ENCODE measurements around the gene ZNF792.
"Not testable (repeated sequence)": the region's sequence is repeated elsewhere in the genome, so short reads cannot be mapped to it uniquely, and the experiment has no call there.

Gene ZNF792

DNA sequence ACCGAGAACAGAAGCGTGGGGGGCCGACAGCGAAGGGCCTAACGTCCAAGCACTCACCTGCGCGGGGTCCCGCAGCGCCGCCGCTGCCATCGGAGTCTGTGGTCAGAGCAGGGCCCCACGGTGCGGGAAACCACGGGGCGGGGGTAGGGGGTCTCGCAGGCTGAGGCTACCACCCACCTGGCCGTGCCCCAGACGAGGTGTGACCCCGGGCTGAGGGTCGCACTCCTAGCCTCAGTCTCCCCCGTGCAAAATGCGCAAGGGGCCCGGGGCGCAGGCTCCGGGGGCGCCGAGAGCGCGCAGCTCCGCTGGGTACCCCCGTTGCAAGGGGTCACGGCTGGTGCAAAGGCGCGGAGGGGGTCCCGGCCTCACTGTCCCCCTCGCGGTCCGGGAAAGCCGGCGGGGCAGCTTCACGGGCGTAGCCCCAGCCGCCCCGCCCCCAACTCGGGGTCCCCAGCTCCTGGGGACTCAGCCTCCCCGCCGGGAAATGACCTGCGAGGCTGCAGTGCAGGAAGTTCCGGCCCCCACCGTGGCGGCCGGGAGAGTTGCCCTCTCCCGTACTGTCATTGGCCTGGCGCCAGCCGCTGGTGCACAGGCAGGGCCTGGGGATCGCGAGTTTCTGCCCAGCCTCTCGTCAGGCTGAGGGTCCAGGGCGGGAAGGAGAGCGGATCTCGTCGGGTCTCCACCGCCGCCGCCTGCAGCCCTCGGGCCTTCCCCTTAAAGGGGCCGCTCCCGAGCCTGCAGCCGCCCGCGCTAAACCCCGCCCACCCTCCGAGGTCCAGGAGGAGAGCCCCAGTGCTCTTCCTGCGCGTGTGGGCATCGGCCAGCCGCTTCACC, at the start of gene ZNF792:
ZNF792 (minus strand) TSS at position 657 of the 834 bp plus-strand sequence; CDS start at position 90, 567 bp downstream.
- Histone ChIP-seq H3K4me3 (ENCODE audit: low read depth, low read length) (peak within 1 kb of the TSS; percentile 65), H3K27me3 (ENCODE audit: control insufficient read depth, insufficient read depth, low read length) (peaks cover 9% of the 10 kb centered on the region), H3K9ac (ENCODE audit: low read depth, low read length) (peak within 1 kb of the TSS; percentile 20; the same call in 1 of the 2 replicates), H3K4me1 (ENCODE audit: control insufficient read depth, insufficient read depth, low read length) (peaks cover 9% of the 10 kb centered on the region; the same call in 1 of the 2 replicates), H3K27ac (ENCODE audit: low read depth, low read length) (peak within 1 kb of the TSS; percentile 42), H3K9me3 (ENCODE audit: control insufficient read depth, insufficient read depth, low read length) (peaks cover 35% of the 10 kb centered on the region), H3K36me3 (ENCODE audit: control insufficient read depth, insufficient read depth, low read length) (peaks cover 13% of the 10 kb centered on the region)

DNA sequence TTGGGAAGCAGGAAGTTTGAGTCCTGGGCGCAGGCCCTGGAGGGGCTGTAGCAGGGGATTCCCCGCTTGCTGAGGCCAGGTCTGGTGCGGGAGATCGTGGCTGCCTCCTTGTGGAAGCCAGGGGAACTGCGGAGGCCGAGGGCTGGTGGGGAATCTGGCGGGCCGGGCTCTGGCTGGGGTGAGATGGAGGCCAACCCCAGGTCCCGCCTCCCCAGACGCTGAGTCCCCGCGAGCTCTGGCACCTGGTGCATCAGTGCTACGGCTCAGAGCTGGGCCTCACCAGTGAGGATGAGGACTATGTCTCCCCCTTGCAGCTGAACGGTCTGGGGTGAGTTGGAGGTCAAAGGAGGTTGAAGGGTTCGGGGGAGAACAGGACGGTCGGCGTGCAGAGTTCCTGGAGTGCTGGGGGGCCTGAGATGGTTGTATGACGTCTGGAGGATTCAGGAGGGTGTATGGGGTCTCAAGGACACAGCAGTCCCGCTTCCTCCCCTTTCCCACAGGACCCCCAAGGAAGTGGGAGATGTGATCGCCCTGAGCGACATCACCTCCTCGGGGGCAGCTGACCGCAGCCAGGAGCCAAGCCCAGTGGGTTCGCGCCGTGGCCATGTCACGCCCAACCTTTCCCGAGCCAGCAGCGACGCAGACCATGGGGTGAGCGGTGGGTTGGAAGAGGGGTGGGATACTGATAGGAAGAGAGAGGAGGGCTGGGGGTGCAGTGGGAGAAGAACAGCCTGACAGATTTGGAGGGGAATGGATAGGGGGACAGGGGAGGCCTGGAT, 49.2 kb upstream of the ZNF792 start:
- Histone ChIP-seq H3K27ac (ENCODE audit: low read depth, low read length) (no peak overlapping the region), H3K27me3 (ENCODE audit: control insufficient read depth, insufficient read depth, low read length) (no peaks in the 10 kb centered on the region), H3K4me3 (ENCODE audit: low read depth, low read length) (no peak overlapping the region), H3K4me1 (ENCODE audit: control insufficient read depth, insufficient read depth, low read length) (no peaks in the 10 kb centered on the region), H3K36me3 (ENCODE audit: control insufficient read depth, insufficient read depth, low read length) (peaks cover 94% of the 10 kb centered on the region), H3K9me3 (ENCODE audit: control insufficient read depth, insufficient read depth, low read length) (no peaks in the 10 kb centered on the region), H3K9ac (ENCODE audit: low read depth, low read length) (no peak overlapping the region)

DNA sequence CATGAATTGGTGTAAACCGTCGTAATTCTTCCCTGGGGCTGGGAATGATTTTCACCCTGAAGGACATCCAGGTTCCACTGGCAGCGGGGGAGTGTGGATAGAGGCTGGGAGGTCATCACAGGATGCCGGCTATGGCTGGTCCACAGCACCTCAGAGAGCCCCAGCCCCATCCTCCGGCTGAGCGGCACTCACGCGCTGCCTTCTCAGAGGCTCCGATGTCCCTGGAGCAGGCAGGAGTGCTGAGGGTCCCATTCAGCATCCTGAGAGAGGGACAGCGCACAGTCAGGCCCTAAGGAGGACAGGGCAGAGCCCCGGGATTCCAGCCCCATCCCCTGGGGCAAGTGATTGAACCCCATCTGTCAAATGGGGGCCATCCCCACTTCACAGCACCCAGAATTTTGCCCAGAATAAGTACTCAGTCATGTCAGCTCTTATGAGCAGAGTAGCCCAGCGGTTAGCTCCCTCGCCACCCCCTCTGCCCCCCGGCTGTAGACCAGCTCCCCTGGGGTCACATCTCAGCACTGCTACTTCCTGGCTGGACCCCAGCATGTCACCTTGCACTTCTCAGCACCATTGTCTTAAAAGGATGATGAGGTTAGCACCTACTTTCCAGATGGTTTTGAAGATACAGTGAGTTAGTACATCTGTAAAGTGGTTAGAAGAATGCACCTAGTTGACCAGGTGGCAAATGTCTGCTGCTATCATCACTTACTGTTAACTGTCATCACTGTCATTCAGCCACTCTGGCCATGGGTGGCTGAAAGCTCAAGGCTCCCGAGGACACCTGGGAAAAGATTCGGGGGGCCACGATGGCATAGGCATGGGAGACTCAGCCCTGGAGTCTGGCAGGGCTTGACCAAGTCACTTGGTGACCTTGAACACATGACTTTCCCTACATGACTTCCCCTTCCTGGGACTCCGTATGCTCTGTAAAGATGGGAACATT, 48.0 kb upstream of the ZNF792 start:
- Histone ChIP-seq H3K9ac (ENCODE audit: low read depth, low read length) (no peak overlapping the region), H3K27me3 (ENCODE audit: control insufficient read depth, insufficient read depth, low read length) (no peaks in the 10 kb centered on the region), H3K36me3 (ENCODE audit: control insufficient read depth, insufficient read depth, low read length) (peaks cover 83% of the 10 kb centered on the region), H3K4me1 (ENCODE audit: control insufficient read depth, insufficient read depth, low read length) (no peaks in the 10 kb centered on the region), H3K9me3 (ENCODE audit: control insufficient read depth, insufficient read depth, low read length) (no peaks in the 10 kb centered on the region), H3K27ac (ENCODE audit: low read depth, low read length) (no peak overlapping the region), H3K4me3 (ENCODE audit: low read depth, low read length) (no peak overlapping the region)

DNA sequence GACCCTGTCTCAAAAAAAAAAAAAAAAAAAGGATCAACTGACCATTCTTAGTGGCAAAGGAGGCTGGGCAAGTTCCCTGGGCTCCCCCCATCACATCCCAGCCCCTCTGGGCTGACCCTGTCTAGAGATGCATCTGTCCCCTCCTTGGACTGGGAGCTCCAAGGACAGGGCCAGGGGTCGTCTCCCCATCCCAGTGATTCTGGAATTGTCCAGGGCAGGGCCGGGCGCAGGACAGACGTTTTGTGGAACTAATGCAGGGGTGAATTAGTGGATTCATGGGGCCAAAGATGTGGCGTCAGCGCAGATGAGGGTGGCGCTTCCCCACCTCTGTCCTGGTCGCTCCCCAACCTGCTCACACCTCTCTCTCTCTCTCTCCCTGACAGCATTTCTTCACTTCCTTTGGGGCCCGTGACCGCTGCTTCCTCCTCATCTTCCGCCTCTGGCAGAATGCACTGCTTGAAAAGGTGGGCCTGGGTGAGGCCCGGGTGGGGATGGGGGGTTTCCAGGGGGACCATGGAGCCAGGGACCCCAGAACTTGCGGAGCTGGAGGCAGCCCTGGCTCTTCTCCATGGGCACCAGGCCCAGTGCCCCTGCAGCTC, 47.2 kb upstream of the ZNF792 start:
- Histone ChIP-seq H3K9me3 (ENCODE audit: control insufficient read depth, insufficient read depth, low read length) (no peaks in the 10 kb centered on the region), H3K36me3 (ENCODE audit: control insufficient read depth, insufficient read depth, low read length) (peaks cover 85% of the 10 kb centered on the region), H3K9ac (ENCODE audit: low read depth, low read length) (no peak overlapping the region), H3K27ac (ENCODE audit: low read depth, low read length) (no peak overlapping the region), H3K4me1 (ENCODE audit: control insufficient read depth, insufficient read depth, low read length) (no peaks in the 10 kb centered on the region), H3K4me3 (ENCODE audit: low read depth, low read length) (no peak overlapping the region), H3K27me3 (ENCODE audit: control insufficient read depth, insufficient read depth, low read length) (no peaks in the 10 kb centered on the region)

DNA sequence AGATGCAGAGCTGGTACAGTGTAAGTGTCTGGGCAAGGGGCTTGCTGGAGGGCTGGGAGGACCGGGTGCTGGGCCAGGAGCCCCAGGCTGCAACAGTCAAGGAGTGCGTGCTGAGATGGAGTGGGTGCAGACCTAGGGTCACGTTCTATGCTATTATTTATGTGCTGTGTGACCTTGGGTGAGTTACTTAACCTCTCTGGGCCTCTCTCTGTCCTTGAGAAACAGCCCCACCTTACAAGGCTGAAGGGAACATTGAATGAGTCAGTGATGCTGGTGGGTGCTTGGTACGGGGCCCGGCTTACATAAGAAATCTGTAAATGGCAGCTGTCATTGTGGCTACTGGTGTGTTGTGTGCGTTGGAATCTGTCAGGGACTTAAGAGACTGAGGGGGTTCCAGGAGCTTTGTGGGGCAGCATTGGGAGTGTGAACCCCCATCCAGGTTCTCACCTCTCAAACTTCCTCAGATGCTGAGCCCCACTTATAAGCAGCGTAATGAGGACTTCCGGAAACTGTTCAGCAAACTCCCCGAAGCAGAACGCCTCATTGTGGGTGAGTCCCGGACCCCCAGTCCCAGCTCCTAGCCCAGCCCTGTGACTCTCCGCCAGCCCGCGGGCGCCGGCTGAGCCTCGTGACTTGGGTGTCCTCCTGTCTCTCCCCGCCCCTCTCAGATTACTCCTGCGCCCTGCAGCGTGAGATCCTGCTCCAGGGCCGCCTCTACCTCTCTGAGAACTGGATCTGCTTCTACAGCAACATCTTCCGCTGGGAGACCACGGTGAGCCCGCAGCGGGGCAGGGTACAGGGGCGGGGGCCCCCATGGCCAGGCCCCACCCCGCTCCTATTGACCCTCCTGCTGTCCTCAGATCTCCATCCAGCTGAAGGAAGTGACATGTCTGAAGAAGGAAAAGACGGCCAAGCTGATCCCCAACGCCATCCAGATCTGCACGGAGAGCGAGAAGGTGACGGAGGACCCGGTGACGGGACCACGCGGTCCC, 45.7 kb upstream of the ZNF792 start:
- no peak overlapping the region for H3K27ac ChIP-seq (ENCODE audit: low read depth, low read length)
- H3K27me3 ChIP-seq (ENCODE audit: control insufficient read depth, insufficient read depth, low read length) = no peaks in the 10 kb centered on the region
- H3K9ac ChIP-seq (ENCODE audit: low read depth, low read length) = no peak overlapping the region
- peaks cover 80% of the 10 kb centered on the region for H3K36me3 ChIP-seq (ENCODE audit: control insufficient read depth, insufficient read depth, low read length)
- no peak overlapping the region for H3K4me3 ChIP-seq (ENCODE audit: low read depth, low read length)
- no peaks in the 10 kb centered on the region for H3K4me1 ChIP-seq (ENCODE audit: control insufficient read depth, insufficient read depth, low read length)
- H3K9me3 ChIP-seq (ENCODE audit: control insufficient read depth, insufficient read depth, low read length) = no peaks in the 10 kb centered on the region

DNA sequence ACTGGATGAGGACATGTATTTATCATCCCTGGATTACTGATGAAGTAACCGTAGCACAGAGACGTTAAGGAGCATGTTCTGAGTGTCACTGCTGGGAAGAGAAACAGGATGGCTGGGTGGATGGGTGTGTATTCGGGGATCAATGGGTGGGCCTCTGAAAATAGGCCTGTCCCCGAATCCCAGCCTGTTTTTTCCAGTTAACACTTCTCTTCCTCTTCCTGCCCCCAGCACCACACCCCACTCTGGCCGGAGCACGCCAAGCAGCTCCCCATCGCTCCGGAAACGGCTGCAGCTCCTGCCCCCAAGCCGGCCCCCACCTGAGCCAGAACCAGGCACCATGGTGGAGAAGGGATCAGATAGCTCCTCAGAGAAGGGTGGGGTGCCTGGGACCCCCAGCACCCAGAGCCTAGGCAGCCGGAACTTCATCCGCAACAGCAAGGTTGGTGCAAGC, 44.9 kb upstream of the ZNF792 start:
- Histone ChIP-seq H3K9me3 (ENCODE audit: control insufficient read depth, insufficient read depth, low read length) (no peaks in the 10 kb centered on the region), H3K4me3 (ENCODE audit: low read depth, low read length) (no peak overlapping the region), H3K4me1 (ENCODE audit: control insufficient read depth, insufficient read depth, low read length) (no peaks in the 10 kb centered on the region), H3K9ac (ENCODE audit: low read depth, low read length) (no peak overlapping the region), H3K36me3 (ENCODE audit: control insufficient read depth, insufficient read depth, low read length) (peaks cover 79% of the 10 kb centered on the region), H3K27ac (ENCODE audit: low read depth, low read length) (no peak overlapping the region), H3K27me3 (ENCODE audit: control insufficient read depth, insufficient read depth, low read length) (no peaks in the 10 kb centered on the region)

DNA sequence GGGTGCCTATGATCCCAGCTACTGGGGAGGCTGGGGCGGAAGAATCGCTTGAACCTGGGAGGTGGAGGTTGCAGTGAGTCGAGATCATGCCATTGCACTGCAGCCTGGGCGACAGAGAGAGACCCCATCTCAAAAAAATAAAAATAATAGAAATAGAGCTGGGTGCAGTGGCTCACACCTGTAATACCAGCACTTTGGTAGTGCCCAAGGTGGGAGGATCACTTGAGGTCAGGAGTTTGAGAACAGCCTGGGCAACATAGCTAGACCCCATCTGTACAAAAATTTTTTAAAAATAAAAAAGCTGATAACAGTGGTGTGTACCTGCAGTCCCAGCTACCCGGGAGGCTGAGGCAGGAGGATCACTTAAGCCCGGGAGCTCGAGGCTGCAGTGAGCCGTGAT, 43.4 kb upstream of the ZNF792 start:
- not testable (repeated sequence) for H3K4me3 ChIP-seq (ENCODE audit: low read depth, low read length); H3K9me3 ChIP-seq (ENCODE audit: control insufficient read depth, insufficient read depth, low read length); H3K9ac ChIP-seq (ENCODE audit: low read depth, low read length); H3K27ac ChIP-seq (ENCODE audit: low read depth, low read length); H3K27me3 ChIP-seq (ENCODE audit: control insufficient read depth, insufficient read depth, low read length)
- H3K4me1 ChIP-seq (ENCODE audit: control insufficient read depth, insufficient read depth, low read length) = peaks cover 11% of the 10 kb centered on the region
- H3K36me3 ChIP-seq (ENCODE audit: control insufficient read depth, insufficient read depth, low read length) = peaks cover 78% of the 10 kb centered on the region

DNA sequence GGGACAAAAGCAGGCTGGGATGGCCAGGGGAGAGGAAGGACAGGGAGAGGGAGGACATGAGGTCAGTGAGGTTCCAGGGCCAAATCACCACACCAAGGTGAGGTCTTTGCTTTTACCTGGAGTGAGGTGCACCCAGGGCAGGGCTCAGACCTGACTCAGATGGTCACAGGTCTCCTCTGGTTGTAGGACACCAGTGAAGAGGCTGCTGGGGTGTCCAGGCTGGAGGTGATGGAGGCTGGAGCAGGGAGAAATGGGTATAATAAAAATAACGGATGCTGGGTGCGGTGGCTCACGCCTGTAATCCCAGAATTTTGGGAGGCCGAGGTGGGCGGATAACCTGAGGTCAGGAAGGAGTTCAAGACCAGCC, 43.0 kb upstream of the ZNF792 start:
- Histone ChIP-seq H3K4me3 (ENCODE audit: low read depth, low read length) (no peak overlapping the region), H3K27me3 (ENCODE audit: control insufficient read depth, insufficient read depth, low read length) (no peaks in the 10 kb centered on the region), H3K4me1 (ENCODE audit: control insufficient read depth, insufficient read depth, low read length) (peaks cover 11% of the 10 kb centered on the region), H3K9me3 (ENCODE audit: control insufficient read depth, insufficient read depth, low read length) (no peaks in the 10 kb centered on the region), H3K36me3 (ENCODE audit: control insufficient read depth, insufficient read depth, low read length) (peaks cover 77% of the 10 kb centered on the region), H3K27ac (ENCODE audit: low read depth, low read length) (no peak overlapping the region), H3K9ac (ENCODE audit: low read depth, low read length) (no peak overlapping the region)

DNA sequence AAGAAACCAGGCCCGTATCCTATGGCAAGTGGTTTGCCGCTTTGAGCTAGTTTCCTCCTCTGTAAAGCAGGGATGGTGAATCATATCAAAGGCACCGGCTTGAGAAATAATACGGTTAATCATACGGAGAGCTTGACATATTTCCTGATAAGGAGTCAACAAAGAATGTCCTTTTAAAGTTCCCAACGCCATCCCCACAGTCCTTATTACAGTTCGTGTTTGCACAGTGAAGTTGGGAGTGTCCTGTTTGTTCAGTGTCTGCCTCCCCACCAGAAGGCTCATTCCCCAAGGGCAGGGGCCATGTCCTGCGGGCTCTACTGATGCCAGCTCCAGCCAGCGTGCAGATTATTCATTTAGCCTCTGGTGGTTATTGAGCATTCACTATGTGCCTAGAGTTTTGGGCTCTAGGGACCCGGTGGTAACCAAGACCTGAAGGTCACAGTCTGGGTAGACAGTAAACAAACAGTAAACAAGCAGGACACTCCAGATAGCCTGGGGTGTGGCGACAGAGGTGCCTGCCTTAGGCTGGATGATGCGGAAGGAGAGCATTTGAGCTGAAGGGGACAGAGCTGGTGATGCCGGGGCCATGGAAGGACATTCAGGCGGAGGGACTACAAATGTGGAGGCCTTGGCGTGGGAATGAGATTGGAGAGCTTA, 42.4 kb upstream of the ZNF792 start:
- Histone ChIP-seq H3K9ac (ENCODE audit: low read depth, low read length) (no peak overlapping the region), H3K9me3 (ENCODE audit: control insufficient read depth, insufficient read depth, low read length) (no peaks in the 10 kb centered on the region), H3K27ac (ENCODE audit: low read depth, low read length) (no peak overlapping the region), H3K4me3 (ENCODE audit: low read depth, low read length) (no peak overlapping the region), H3K4me1 (ENCODE audit: control insufficient read depth, insufficient read depth, low read length) (peaks cover 14% of the 10 kb centered on the region), H3K36me3 (ENCODE audit: control insufficient read depth, insufficient read depth, low read length) (peaks cover 75% of the 10 kb centered on the region), H3K27me3 (ENCODE audit: control insufficient read depth, insufficient read depth, low read length) (no peaks in the 10 kb centered on the region)
